NB4 (cell line): Measurements from ENCODE around the gene KIF16B.

Experiments
- MYC ChIP-seq: IDR thresholded peaks from 2 replicates; pipeline ENCODE4 v1.6.1; 2011; ENCODE audit warnings: low read depth, low read length
- POLR2A ChIP-seq: IDR thresholded peaks from 2 replicates; pipeline ENCODE4 v1.6.1; 2011; ENCODE audit warnings: mild to moderate bottlenecking; ENCODE audit not compliant: insufficient read length; ENCODE audit errors: extremely low read depth
- TF ChIP-seq, protein P1 (sequence below): IDR thresholded peaks from one replicate; pipeline ENCODE4 v1.5.1; 2012; ENCODE audit warnings: low read depth, low read length
- TF ChIP-seq, protein P2 (sequence below): IDR thresholded peaks from 2 replicates; pipeline ENCODE4 v1.6.1; 2011; ENCODE audit warnings: low read depth, low read length

DNA sequence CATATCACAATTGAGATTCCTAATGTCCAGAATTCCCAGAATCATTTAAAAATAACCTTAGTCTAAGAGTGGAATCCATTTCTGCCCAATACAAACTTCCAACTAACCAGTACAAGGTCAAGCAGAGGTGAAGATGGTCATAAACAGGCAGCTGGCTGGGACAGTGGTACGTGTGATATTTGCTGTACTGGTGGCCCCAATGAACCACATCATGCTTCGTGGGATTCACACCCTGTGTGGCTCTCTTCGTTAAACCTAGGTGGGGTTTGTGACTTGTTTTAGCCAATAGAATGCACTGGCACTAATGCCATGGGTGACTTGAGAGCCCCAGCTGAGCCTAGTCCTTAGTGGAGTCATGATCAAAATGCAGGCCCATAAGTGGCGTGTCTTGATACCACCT, 286.6 kb downstream of the KIF16B start:
- TF ChIP-seq POLR2A (no peak), MYC (no peak)
- TF ChIP-seq, protein P1, sequence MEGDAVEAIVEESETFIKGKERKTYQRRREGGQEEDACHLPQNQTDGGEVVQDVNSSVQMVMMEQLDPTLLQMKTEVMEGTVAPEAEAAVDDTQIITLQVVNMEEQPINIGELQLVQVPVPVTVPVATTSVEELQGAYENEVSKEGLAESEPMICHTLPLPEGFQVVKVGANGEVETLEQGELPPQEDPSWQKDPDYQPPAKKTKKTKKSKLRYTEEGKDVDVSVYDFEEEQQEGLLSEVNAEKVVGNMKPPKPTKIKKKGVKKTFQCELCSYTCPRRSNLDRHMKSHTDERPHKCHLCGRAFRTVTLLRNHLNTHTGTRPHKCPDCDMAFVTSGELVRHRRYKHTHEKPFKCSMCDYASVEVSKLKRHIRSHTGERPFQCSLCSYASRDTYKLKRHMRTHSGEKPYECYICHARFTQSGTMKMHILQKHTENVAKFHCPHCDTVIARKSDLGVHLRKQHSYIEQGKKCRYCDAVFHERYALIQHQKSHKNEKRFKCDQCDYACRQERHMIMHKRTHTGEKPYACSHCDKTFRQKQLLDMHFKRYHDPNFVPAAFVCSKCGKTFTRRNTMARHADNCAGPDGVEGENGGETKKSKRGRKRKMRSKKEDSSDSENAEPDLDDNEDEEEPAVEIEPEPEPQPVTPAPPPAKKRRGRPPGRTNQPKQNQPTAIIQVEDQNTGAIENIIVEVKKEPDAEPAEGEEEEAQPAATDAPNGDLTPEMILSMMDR = no peak
- TF ChIP-seq, protein P2, sequence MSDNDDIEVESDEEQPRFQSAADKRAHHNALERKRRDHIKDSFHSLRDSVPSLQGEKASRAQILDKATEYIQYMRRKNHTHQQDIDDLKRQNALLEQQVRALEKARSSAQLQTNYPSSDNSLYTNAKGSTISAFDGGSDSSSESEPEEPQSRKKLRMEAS = no peak
